ENCODE results near the gene CABS1.

The CABS1 gene

DNA sequence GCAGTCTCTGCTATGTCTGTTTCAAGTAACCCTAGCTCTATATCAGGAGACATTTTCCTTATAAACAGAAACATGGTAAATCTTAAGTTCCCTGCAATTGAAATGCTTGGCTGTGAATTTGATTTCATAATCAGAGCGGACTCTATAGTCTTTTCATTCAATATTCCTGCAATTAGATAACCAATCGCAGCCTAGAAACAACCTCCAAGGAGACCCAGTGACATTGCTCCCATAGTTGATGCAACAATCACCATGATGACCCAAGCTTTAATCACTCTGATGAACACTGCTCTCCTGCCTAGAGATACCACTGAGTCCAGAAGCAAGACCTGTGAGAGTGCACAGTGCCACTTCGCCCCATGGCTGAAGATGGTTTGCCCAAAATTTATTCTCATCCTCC, at the start of gene CABS1:
Gene CABS1, plus strand, starts transcription at position 301 of the 400 bp plus-strand sequence. Its CDS starts 59 bp downstream, at position 360.
- DNase-seq: no peak

DNA sequence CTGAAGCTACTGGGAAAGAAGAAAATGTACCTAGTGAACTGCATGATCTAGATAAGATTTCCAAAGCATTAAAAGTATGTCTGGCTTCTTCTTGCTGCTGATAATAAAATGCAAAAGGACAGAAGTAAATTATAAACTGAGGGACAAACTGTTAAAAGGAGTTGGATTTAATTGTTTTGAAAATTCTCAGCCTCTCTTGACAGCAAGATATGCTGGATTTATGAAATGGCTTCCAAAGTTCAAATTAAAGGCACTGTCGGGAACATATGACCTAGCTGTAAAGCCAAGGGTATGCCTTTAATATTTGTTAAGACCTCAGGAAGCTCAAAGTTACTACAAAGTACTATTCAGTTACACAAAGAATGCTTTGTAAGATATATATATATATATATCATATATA, 46.1 kb upstream of the CABS1 start:
- DNase-seq: no peak

DNA sequence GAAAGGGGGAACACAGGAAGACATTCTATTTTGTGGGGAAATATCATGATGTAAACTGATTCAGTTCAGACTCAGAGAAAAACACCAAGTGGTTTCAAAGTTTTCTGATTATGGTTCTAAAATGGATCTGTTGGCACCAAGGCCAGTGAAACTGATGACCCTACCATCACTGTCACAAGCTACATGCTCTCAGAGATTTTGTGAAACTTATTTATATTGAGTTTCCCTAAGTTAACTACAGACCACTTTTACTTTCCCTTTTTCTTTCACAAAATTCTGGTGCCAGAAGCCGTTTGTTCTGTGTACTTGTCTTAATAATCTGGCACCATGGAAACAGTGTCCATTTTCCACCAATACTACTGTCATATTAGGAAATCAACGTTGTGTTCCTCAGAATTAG, 43.4 kb upstream of the CABS1 start:
- DNase-seq: no peak

DNA sequence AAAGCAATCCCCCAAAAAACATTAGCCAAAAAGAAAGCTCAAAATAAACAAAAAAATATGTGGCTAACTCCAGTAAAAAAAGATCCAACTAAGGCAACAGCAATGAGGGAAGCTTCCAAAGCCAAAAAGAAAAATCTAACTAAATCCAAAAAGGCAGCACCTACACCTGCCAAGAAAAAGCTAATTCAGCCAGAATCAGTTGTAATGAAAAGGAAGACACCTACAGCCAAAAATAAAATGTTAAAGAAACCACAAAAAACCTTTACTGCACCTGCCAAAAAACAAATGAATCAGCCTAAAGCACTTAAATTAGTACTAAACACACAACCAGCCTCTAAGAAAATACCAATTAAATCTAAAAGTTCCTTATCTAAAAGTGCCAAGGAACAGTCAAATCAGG, 37.2 kb upstream of the CABS1 start:
- no peak for DNase-seq

DNA sequence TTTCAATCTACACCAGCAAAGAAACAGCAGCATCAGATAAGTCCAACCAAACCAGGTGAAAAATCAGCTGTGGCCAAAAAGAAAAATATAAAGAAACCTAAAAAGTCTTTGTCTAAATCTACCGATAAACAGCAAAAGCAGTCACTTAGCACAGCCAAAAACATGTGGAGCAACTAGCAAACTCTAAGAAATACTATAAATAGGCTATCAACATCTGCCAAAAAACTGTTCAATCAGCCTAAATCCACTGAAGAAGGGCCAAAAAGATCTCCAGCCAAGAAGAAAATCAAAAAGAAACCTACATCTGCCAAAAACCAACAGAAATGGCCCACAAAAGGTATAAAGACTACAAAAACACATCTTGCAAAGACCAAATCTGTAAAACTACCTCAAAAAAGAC, 36.7 kb upstream of the CABS1 start:
- DNase-seq: no peak

DNA sequence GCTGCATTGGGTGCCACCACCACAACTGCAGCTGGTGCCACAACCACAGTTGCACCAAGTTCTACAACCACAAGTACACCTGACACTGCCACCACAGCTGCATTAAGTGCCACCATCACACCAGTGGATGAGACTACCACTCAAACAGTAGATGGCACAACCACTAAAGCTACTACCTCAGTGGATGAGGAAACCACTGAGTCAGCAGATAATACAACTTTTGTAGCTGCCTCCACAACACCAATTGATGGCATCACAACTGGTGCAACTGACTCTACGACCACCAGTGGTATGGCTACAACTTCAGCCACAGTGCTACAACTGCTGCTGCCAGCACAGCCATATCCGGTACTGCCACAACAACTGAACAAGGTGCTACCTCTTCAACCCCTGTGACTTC, 35.1 kb upstream of the CABS1 start:
- no peak for DNase-seq

DNA sequence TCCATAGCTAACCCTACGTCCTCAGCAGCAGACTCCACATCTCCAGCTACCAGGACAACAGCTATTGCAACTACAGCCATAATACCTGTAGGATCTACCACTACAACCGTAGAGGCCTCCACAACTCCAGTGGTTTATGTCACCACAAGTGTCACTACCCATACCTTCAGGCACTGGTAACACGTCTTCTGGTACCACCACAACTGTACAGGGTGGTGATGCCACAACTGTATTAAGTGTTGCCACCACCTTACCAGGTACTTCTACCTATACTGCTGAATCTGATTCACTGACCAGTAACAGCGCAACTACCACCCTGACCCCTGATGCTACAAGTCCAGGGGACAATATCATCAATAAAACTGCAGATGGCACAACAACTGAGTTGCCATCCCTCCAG, 34.6 kb upstream of the CABS1 start:
- no peak for DNase-seq

DNA sequence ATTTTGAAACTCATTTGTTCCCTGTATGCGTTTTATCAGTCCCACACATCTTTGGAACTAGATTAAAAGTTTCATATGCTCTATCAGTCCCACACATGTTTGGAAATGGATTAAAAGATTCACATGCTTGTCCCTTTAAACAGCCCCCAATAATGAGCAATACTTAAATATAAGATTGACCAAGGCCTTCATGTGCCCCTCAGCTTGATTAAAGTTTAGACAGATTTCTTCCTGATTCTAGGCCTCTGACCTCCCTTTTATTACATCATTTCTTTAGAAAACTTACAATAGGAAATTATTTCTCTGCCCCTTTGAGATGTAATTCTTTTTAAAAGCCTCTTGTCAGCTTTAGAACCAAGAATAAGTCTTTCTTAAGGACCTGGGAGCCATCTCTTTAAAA, 31.7 kb upstream of the CABS1 start:
- DNase-seq: no peak

DNA sequence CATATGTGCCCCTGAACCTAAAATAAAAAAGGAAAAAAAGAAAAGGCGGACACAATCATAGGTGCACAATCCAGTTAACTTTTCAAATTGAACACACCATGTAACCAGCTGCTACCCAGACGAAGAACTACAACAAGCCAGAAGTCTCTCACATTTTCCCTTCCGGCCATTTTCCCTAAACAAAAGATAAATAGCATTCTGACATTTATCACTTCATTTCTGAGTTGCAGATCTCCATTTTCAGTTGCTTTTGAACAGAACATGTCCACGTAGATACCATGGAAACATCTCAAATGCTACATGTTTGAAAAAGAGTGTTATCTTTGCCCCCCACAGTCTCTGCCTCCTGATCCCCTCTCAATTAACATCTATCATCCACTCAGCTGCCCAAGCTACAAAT, 29.2 kb upstream of the CABS1 start:
- no peak for DNase-seq

DNA sequence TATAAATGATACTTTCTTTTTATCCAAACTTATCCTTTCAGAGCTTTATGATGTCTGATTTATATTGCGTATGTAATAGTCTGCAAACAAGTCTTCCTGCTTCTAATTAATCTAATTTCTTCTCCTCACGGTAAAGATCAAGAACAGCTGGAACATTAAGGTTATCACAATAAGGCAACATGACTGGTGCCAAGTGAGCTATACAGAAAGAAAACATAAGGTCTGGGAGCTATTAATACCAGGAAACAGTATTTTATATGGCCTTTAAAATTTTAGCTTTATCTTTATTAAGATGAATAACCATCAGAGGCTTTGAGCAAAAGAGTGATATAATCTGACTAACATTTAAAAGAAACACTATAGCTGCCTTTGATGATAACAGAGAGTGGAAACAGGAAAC, 28.7 kb upstream of the CABS1 start:
- no peak for DNase-seq

DNA sequence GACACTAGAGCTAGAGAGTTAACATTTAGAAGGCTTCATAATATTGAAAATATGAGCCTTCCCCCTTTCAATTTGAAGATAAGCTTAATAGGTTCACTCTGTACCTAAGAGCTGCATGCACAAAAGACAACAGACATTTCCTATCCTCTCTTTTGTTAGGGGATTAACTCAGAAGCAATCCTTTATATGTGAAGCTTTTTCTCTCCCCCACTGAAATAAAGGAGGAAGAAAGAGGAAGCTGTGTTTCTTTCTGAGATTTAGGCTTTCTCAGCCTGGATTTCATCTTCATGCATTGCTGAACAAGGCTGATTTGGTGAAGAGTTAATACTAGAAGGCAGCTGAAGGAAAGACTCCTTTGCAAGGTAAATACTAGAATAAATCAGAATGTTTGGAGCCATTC, 21.0 kb upstream of the CABS1 start:
- DNase-seq: no peak

DNA sequence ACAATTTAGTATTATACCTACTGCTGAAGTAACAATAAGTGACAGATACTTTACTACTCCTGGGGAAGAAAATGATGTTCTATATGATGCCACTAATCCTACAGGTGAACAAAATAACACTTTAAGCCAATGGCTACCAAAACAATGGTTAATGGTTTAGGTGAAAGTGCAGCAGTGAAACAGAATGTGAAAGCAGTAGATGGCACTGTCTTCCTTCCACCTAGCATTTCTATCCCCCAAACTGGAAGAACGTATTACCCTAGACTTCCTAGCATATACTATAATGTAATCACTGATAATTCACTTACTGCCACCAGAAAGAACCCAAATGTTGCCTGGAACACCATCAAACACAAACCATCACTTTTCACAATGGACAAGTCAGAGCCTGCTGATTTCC, 18.9 kb upstream of the CABS1 start:
- no peak for DNase-seq

DNA sequence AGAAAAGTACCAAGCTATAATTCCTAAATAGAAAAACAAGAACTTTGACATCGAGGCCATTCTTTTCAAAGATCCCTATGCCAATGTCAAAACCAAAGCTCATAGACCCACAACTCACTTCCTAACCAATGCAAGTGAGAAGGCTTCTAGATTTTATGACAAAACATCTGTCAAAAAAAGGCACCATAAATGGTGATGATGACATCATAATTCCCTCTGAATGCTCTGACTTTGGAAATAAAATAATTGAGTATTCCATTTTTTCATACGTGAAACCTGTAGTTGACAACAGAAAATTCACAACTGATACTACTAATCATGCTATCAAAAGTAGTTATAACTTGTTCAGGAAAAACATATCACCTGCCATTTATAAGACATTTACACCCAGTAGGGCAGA, 8.7 kb upstream of the CABS1 start:
- DNase-seq: no peak

DNA sequence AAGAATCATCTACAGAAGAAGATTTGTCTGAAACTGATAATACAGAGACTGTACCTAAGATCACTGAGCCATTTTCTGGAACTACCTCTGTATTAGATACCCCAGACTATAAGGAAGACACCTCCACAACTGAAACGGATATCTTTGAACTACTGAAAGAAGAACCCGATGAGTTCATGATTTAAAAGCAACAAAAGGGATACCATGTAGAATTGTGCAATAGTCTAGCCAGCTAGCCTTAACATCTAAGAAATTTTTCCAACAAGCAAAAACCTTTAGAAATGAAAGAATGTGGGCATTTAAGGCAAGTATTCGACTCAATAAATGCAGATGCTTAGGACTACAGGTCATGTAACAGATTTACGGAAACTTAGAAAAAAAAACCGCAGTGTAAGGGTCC, 1.3 kb downstream of the CABS1 start:
- no peak for DNase-seq

DNA sequence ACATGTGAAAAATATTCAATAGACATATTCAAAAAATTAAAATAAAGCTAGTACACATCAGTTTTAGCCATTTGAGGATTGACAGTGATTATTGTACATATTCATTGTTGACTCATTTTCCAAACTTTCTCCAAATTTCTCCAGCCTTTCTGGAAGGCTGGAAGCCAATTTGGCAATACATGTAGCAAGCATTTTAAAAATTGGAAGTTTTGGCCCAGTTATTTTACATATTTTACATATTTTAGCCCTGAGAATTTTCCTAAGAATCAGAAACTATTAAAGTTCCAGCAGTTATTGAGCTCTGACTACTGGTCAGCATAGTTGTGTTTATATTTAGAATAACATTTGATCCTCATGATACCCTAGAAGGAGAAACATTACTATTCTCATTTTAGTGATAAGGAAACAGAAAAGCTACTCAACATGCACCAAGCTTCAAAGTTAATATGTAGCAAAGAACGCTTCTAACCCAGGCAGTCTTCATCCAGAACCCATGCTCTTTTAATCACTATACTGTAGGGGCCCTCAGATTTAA, 3.2 kb downstream of the CABS1 start:
- DNase-seq: no peak

DNA sequence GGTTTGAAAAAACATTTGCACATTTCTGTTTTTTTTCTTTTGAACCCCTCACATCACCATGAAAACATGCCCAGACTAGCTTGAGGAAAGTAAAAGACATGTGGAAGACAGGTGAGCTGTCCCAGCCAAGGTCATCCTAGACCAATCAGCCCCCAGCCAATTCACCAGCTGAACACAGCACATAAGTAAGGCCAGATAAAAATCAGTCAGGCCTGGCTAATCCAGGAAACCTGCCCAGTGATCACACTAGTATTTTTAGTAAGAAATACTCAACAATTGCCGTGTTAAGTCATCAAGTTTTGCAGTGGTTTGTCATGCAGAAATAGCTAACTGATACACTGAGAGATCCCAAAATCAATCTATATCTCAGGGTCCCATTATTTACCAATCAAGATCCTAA, 21.4 kb downstream of the CABS1 start:
- no peak for DNase-seq

DNA sequence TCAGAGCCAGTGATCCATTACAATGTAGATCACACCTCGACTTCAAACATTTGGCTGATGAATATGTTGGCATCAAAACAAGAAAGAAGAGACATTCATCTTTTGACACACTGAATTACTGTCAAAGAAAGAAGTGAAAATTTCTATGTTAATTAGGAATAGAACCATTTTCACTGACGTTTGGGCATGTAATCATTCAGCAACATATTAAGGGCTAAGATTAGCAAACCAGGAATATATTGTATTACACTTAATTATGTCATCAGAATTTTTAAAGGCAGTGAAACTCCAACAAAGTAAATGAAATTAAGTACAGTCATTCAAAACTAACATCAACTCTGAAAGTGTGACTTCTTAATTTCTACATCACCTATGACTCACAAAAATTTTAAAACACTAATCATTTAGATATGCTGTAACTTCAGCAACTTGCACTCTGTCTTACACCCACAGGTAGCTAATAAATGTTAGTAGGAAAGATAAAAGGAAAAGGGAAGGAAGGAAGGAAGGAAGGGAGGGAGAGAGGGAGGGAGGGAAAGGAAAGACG, 24.4 kb downstream of the CABS1 start:
- DNase-seq: no peak

DNA sequence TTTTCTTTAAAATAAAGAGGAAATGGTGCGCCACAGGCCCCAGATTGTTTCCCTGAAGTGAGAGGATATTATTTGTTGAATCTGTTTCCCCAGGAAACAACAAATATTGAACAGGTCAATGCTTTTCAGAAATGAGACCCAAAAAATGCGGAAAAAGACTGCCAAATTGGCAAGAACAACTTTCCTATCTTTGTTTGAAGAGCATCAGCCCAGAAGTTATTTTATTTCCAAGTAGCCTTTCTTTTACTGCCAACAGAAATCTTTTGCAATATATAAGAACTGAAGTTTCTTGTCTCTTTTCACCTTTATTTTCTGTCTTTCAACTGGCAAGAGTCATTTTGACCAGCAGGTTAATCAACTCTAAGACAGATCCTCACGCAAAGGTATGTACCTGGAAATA, 25.7 kb downstream of the CABS1 start, which contains the start of gene SMR3A:
Gene SMR3A, plus strand, starts transcription at position 301 of the 400 bp plus-strand sequence. CDS start 1,356 bp downstream, outside the sequence.
- DNase-seq: no peak

DNA sequence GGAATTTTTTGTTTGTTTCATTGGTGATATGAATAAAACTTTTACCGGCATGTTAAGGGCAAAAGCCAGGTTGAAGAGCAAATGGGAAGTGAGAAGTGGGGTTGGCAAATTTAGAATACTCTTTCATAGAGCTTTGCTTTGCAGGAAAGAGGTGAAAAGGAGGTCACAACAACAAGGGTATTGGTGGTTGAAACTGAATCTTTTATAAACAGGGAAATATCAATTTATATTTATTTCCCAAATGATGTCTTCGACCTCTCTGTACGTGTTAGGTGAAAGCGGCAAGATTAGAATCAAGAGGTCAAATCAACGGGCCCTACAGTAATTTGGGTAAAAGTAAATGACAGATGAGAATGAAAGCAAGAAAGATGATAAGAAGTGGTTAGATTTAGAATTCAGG, 29.2 kb downstream of the CABS1 start:
- no peak for DNase-seq

DNA sequence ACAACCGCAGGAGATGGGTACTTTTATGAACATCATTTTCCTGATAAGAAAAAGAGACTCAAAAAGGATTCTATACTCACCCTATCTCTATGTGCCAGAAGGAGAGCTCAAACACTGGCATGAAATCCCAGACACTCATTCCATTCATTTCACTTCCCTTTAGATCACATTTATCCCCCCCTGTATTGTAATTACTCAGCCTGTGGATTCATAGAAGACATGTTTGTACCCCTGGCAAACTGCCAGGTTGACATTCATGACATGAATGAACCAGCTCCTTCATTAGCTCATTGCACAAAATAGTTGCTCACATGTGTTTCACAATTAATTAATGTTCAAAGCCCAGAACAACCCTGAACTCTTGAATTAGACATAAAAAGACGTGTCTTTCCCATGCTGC, 30.7 kb downstream of the CABS1 start:
- no peak for DNase-seq

DNA sequence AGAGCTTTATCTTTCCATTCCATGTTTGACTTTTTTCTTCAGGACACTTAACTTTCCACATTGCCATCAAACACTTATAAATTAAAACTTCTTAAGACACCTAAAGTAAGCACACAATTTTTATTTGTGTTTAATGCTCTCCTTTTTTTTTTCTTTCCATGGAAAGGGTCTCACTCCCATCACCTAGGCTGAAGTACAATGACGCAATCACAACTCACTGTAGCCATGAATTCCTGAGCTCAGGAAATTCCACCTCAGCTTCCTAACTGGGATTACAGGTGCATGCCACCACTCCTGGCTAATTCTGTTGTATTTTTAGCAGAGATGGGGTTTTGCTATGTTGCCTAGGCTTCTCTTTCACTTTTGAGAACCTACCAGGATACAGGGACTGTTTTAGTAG, 33.0 kb downstream of the CABS1 start:
- no peak for DNase-seq

DNA sequence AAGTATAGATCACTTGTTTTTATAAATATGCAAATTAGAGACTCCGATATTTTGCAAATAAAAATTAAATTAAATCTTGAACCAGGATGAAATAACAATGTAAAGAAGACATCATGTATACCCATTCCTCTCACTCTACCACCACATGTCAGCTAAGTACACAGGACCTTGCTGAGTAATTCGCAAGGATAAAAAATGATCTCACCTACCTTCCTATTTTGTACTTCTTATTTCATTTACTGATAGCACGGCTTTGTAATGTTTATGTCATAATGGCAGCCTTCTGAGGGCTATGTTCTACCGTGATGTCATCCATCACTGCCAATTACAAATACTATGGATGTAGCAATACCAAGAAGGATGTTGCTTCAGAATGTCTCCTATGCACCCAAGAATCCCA, 37.2 kb downstream of the CABS1 start:
- no peak for DNase-seq

DNA sequence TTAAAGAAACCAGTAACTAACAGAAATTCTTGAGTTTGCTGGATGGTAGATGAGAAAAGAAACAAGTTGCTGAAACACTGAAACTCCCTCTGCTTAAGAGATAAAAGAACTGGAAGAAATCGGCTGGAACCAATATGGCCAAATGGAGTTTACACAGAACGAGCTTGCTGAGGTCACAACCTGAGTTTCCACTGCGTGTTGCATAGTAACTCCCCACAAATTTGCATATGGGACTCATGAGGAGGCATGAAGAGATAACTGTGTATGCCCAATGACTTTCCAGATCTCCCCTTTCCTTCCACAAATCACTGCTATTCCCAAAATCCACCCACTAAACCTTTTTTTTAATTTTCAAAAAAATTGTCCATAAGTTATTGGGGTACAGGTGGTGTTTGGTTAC, 38.0 kb downstream of the CABS1 start:
- no peak for DNase-seq

DNA sequence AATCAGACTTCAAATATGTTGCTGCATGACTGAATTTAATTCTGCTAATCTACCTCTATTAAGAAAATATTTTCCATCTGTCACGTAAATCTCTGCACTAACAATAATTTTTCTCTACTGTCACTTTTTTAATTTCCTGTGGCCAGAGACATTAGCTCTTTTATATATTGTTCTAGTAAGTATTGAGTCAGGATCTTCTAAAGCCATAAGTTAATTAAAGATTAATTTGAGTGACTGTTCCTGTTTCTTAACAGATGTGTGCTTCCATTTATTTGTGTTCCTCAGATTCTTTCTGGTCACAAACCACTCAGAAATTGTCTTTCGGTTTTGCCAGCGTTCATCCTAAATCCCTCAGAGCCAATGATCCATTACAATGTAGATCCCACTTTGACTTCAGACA, 45.8 kb downstream of the CABS1 start:
- no peak for DNase-seq

DNA sequence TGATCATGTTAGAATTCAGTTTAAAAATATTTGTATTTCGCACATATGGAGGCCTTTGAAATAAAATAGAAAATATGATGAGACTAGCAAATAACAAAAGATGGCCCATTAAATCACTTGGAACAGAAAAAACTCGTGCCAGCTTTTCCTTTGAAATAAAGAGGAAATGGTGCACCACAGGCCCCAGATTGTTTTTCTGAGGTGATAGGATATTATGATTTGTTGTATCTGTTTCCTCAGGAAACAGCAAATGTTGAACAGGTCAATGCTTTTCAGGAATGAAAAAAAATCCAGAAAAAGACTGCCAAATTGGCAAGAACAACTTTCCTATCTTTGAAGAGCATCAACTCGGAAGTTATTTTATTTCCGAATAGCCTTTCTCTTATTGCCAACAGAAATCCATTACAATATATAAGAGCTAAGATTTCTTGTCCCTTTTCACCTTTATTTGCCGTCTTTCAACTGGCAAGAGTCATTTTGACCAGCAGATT, 48.0 kb downstream of the CABS1 start, which contains the start of gene SMR3B:
Gene SMR3B, plus strand, starts transcription at position 441 of the 491 bp plus-strand sequence. CDS start 1,380 bp downstream, outside the sequence.
- DNase-seq: no peak
